MCF 10A (cell line): Measurements from ENCODE around the gene TEAD1. TPM values are rescaled to one million over a fixed set of nuclear protein-coding genes. Genes with fewer than 3 reads are reported as not detected.

Source experiments
- BruUV-seq: library from RNA; stranded (reverse); fragments of 400-500 nt; replicated peaks from 2 replicates; lab custom pipeline; 2021; lab: Mats Ljungman, UMichigan
- CTCF ChIA-PET: fragments of 300-600 bp; sonication (Branson Sonifier 250); formaldehyde crosslinking; extraction: SDS; loops from one replicate; lab custom pipeline; 2021; ENCODE audit warnings: antibody characterized with exemption, inconsistent platforms; lab: Yijun Ruan, JAX
- POLR2A ChIA-PET: fragments of 300-600, 350-650 bp; sonication (Branson Sonifier 250); formaldehyde crosslinking; extraction: SDS; loops from one replicate; lab custom pipeline; 2020; ENCODE audit warnings: antibody characterized with exemption, inconsistent platforms; lab: Yijun Ruan, JAX
- DNase-seq: peaks from one replicate; pipeline ENCODE4 v3.0.0-alpha.2; 2018; ENCODE audit not compliant: unreplicated experiment
- H3K27ac Mint-ChIP-seq: one replicate; pipeline ENCODE4 v1.8.0; 2022; ENCODE audit warnings: mild to moderate bottlenecking, low read depth, mixed read lengths; ENCODE audit not compliant: unreplicated experiment
- H3K27me3 Mint-ChIP-seq: one replicate; pipeline ENCODE4 v1.8.0; 2022; ENCODE audit warnings: mixed read lengths; ENCODE audit not compliant: insufficient read depth, unreplicated experiment
- H3K36me3 Mint-ChIP-seq: one replicate; pipeline ENCODE4 v1.8.0; 2022; ENCODE audit warnings: mild to moderate bottlenecking, moderate library complexity, mixed read lengths; ENCODE audit not compliant: insufficient read depth, unreplicated experiment
- H3K4me1 Mint-ChIP-seq: one replicate; pipeline ENCODE4 v1.8.0; 2022; ENCODE audit warnings: mixed read lengths; ENCODE audit not compliant: insufficient read depth, unreplicated experiment
- H3K4me3 Mint-ChIP-seq: one replicate; pipeline ENCODE4 v1.8.0; 2022; ENCODE audit warnings: mild to moderate bottlenecking, moderate library complexity, mixed read lengths; ENCODE audit not compliant: unreplicated experiment
- H3K9me3 Mint-ChIP-seq: one replicate; pipeline ENCODE4 v1.8.0; 2022; ENCODE audit warnings: mixed read lengths; ENCODE audit not compliant: unreplicated experiment
- CTCF ChIP-seq: fragments of 200-600 bp; IDR thresholded peaks from one replicate; pipeline ENCODE4 v1.8.0; 2022; ENCODE audit warnings: antibody characterized with exemption, mild to moderate bottlenecking; ENCODE audit not compliant: unreplicated experiment
- intact Hi-C: fragments of 100-400 bp; cut with micrococcal nuclease; formaldehyde crosslinking; loops from 2 replicates; pipeline ENCODE4 v1.14.1; 2022
- total RNA-seq: library from RNA; stranded (reverse); gene quantifications from 2 replicates; pipeline ENCODE4 v1.2.3, GENCODE V29; 2022

The TEAD1 gene
- total RNA-seq, 1 experiment from 2014 or later: 123 TPM

DNA sequence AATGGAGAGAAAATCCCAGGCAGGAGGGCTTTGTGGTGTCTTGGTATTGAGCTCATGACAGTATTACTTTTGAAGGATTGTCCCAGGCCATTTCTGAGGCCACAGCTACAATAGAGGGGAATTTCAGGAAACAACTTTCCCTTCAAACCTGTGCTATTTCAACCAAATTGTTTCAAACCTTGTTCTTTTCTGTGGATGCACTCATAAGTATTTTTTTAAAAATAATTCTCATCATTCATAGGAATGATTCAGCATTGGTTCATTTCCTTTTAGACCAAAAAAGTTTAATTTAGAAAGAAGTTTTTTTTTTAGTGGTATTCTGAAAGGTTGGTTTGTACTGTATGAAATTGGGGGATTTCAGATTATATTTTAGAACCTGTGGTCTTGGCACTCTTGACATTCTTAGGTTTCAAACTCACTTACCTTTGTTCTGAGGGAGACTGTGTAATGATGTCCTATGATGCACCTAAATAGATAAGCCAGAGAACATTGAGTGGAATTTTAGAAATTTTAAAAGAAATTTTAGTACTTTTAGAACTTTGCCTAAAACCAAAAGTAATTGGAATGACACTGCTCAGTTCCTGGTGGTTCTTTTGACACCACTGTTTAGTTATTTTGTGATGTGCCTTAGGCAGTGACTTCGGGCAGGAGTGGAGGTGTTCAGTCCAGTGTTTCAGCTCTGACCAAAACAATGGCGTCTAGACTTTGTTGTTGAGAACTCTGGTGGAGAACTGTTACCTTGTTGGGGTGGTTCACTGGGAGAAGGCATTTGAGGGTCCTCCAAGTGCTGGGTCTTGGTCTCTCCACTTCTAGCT, 12.2 kb downstream of the TEAD1 start:
- no peak for TF ChIP-seq CTCF

GRCh38 chr11:12687216-12687623, 13.0 kb downstream of the TEAD1 start:
- Mint-ChIP-seq H3K4me3 (no peak overlapping the region), H3K27me3 (no peaks in the 10 kb centered on the region), H3K4me1 (peaks cover 71% of the 10 kb centered on the region), H3K9me3 (no peaks in the 10 kb centered on the region), H3K36me3 (peaks cover 36% of the 10 kb centered on the region), H3K27ac (no peak overlapping the region)
- ChIA-PET POLR2A (interaction anchor here (11.2 kb wide), 1 partner anchor 8 kb away, joined by 248 read pairs; no protein-coding TSS in a partner anchor), CTCF (interaction anchor here (0.7 to 1.0 kb wide), 2 partner anchors 155 to 276 kb away, joined by 3 read pairs; no protein-coding TSS in a partner anchor)
- intact Hi-C loops: no loop called here
- DNase-seq: no peak
- no peak for TF ChIP-seq CTCF
- BruUV-seq: no TSS peak

More for the DNA sequence above, 12.2 kb downstream of the TEAD1 start:
- POLR2A ChIA-PET: interaction anchor here (0.7 to 11.2 kb wide), 4 partner anchors 7 to 153 kb away, joined by 3 to 248 read pairs (median 4); partner anchors contain the start of gene TEAD1
- BruUV-seq: no TSS peak
- intact Hi-C loops: no loop called here
- H3K27me3 Mint-ChIP-seq: no peaks in the 10 kb centered on the region
- H3K9me3 Mint-ChIP-seq: no peaks in the 10 kb centered on the region
- H3K36me3 Mint-ChIP-seq: peaks cover 43% of the 10 kb centered on the region
- H3K4me1 Mint-ChIP-seq: peaks cover 72% of the 10 kb centered on the region
- H3K4me3 Mint-ChIP-seq: no peak overlapping the region
- CTCF ChIA-PET: interaction anchor here (0.5 to 0.9 kb wide), 3 partner anchors 101 to 404 kb away, joined by 3 to 5 read pairs (median 5); no protein-coding TSS in a partner anchor
- DNase-seq: no peak
- H3K27ac Mint-ChIP-seq: peak overlapping the region; percentile 80

- H3K9me3 Mint-ChIP-seq: no peaks in the 10 kb centered on the region
- H3K4me3 Mint-ChIP-seq: no peak overlapping the region
- DNase-seq: no peak
- intact Hi-C loops: no loop called here
- TF ChIP-seq CTCF: no peak
- H3K4me1 Mint-ChIP-seq: peaks cover 74% of the 10 kb centered on the region
- CTCF ChIA-PET: interaction anchor here (1.0 kb wide), 1 partner anchor 276 kb away, joined by 3 read pairs; no protein-coding TSS in a partner anchor
- no peak overlapping the region for H3K27ac Mint-ChIP-seq
- BruUV-seq: no TSS peak
- POLR2A ChIA-PET: interaction anchor here (11.2 kb wide), 1 partner anchor 9 kb away, joined by 248 read pairs; no protein-coding TSS in a partner anchor
- H3K27me3 Mint-ChIP-seq: no peaks in the 10 kb centered on the region
- peaks cover 31% of the 10 kb centered on the region for H3K36me3 Mint-ChIP-seq
Observed at GRCh38 chr11:12687740-12688139, 13.5 kb downstream of the TEAD1 start.
